ENCODE measurements around the gene SLC6A19. TPM values are rescaled to one million over a fixed set of nuclear protein-coding genes. Genes with fewer than 3 reads are reported as not detected.

Gene SLC6A19
- total RNA-seq, 1 experiment from 2014 or later = 0.04 TPM

DNA sequence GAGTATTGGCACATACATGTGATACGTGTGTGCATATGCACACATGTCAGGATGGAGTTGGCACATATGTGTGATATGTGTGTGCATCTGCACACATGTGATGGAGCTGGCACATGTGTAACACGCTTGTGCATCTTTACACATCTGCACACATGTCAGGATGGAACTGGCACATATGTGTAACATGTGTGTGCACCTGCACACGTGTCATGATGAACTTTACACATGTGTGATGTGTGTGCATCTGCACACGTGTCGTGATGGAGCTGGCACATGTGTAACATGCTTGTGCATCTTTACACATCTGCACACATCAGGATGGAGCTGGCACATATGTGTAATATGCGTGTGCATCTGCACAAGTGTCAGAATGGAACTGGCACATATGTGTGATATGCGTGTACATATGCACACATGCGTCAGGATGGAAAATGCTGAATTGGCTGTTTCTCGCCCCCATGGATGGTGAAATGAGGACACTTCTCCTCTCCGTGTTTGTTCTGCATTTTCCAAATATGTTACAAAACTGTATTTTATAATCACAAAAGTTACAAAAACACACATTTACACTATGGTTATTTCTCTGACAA, 16.3 kb upstream of the SLC6A19 start:
- H3K4me3 Mint-ChIP-seq = no peak overlapping the region
- TF ChIP-seq, protein P1, sequence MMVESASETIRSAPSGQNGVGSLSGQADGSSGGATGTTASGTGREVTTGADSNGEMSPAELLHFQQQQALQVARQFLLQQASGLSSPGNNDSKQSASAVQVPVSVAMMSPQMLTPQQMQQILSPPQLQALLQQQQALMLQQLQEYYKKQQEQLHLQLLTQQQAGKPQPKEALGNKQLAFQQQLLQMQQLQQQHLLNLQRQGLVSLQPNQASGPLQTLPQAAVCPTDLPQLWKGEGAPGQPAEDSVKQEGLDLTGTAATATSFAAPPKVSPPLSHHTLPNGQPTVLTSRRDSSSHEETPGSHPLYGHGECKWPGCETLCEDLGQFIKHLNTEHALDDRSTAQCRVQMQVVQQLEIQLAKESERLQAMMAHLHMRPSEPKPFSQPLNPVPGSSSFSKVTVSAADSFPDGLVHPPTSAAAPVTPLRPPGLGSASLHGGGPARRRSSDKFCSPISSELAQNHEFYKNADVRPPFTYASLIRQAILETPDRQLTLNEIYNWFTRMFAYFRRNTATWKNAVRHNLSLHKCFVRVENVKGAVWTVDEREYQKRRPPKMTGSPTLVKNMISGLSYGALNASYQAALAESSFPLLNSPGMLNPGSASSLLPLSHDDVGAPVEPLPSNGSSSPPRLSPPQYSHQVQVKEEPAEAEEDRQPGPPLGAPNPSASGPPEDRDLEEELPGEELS (CRISPR knock-in tag; IDR thresholded peaks at IDR 0.05) = no peak
- TF ChIP-seq NR2C2 (CRISPR knock-in tag; IDR thresholded peaks at IDR 0.05) (no peak), NR1H2 (CRISPR knock-in tag; IDR thresholded peaks at IDR 0.05) (no peak), ZNF232 (CRISPR knock-in tag; IDR thresholded peaks at IDR 0.05) (no peak), ZNF317 (CRISPR knock-in tag; IDR thresholded peaks at IDR 0.05; ENCODE audit: borderline replicate concordance, low read depth) (no peak), ZNF416 (CRISPR knock-in tag; IDR thresholded peaks at IDR 0.05) (no peak), ZNF423 (CRISPR knock-in tag; IDR thresholded peaks at IDR 0.05) (no peak), ZNF671 (CRISPR knock-in tag; IDR thresholded peaks at IDR 0.05) (no peak)
- no peaks in the 10 kb centered on the region for H3K27me3 Mint-ChIP-seq (ENCODE audit: low read depth)
- H3K4me1 Mint-ChIP-seq = no peaks in the 10 kb centered on the region
- ATAC-seq (no peak), DNase-seq (ENCODE audit: low spot score) (no peak)
- ChIA-PET CTCF (interaction anchor here (1.0 kb wide), 1 partner anchor 10 kb away, joined by 4 read pairs; no protein-coding TSS in a partner anchor), POLR2A (no interaction called here)
- H3K9me3 Mint-ChIP-seq = no peaks in the 10 kb centered on the region
- H3K36me3 Mint-ChIP-seq = no peaks in the 10 kb centered on the region
- H3K27ac Mint-ChIP-seq = no peak overlapping the region

DNA sequence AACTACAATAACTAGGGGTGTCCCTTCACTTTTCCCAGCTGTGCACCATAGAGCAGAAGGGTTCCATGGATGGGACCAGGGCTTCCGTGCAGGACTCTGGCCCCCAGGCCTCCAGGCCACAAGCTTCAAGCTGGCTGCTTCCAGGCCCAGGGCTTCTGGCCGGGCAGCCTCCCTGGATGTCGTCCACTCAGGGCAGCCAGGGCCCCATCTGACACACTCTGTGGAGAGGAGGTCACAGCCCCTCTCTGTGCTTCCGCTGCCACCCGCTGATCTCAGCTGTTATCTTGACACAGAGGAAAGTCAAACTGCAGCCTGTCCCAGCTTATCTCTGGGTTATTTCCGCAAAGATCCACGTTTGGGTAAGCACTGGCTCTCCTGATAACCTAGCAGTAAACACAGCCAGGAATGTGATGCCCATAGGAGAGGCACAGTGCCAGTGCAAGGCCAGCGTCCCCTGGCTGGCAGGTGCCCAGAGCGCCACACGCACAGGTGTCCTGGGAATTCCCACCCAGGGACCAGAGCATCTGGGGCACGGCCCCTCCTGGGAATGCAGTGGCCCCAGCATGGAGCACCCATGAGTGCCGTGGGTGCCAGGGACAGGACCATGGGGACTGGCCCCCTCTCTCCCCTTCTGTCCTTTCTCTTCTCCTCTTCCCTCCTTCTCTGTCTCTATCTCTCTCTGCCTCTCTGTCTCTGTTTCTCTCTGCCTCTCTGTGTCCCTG, 15.6 kb upstream of the SLC6A19 start:
- Mint-ChIP-seq H3K4me3 (no peak overlapping the region), H3K4me1 (0 out of 2 replicates have a peak, but pooled peaks cover 3% of the 10 kb centered on the region), H3K27ac (0 out of 2 replicates have a peak overlapping the region, but pooled peaks have one; percentile 32), H3K27me3 (ENCODE audit: low read depth) (no peaks in the 10 kb centered on the region), H3K36me3 (no peaks in the 10 kb centered on the region), H3K9me3 (no peaks in the 10 kb centered on the region)
- ATAC-seq (no peak), DNase-seq (ENCODE audit: low spot score) (no peak)
- CTCF ChIA-PET = interaction anchor here (1.0 to 1.5 kb wide), 2 partner anchors 11 to 19 kb away, joined by 4 read pairs; no protein-coding TSS in a partner anchor
- TF ChIP-seq ELF4 (CRISPR knock-in tag; IDR thresholded peaks at IDR 0.05; ENCODE audit: low read depth) (no peak), ETV6 (CRISPR knock-in tag; IDR thresholded peaks at IDR 0.05) (no peak), ZNF671 (CRISPR knock-in tag; IDR thresholded peaks at IDR 0.05) (no peak), ZNF317 (CRISPR knock-in tag; IDR thresholded peaks at IDR 0.05; ENCODE audit: borderline replicate concordance, low read depth) (no peak), GABPB1 (CRISPR knock-in tag; IDR thresholded peaks at IDR 0.05) (0 out of 2 replicates have a peak, but pooled peaks have one; percentile 30)
- POLR2A ChIA-PET = no interaction called here

DNA sequence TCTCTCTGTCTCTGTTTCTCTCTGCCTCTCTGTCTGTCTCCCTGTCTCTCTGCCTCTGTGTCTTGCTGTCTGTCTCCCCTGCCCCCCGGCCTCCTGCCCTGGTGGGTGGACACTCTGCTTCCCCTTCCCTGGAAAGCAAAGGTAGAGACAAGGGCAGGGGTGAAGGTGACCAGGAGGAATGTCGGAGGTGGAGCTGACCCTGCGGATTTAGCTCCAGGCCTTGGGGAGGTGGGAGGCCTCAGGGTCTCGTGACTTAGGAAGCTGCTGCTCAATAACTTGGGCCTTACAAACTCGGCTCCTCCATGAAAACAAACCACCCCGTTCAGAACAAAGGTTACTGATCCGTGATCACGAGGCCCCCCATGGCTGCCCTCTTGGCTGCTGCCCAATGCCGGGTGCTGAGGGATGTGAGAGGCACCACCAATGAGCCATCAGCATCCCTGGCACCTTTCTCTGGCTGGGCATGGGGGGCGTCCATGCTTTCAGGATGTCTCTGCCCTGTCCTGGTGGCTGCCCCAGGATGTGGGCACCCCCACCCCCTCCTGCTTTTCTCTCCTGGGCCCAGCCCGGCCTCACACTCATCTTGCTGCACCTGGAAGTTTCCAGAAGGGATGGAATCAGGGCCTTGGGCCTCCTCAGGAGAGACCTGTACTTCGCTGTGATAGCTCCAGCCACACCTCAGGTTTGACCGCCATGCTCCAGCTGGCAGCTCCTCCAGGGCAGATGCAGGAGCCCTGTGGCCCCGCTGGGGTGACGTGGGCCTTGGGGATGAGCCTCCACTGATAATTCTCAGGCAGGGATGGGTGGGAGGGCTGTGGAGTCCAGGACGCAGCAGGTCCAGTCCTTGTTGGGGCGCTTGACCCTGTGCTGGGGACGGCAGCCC, 14.8 kb upstream of the SLC6A19 start:
- ChIA-PET POLR2A (no interaction called here), CTCF (interaction anchor here (0.6 to 1.5 kb wide), 5 partner anchors 12 to 468 kb away, joined by 4 to 5 read pairs (median 4); no protein-coding TSS in a partner anchor)
- no peak for DNase-seq (ENCODE audit: low spot score)
- Mint-ChIP-seq H3K36me3 (no peaks in the 10 kb centered on the region), H3K27me3 (ENCODE audit: low read depth) (no peaks in the 10 kb centered on the region), H3K4me1 (0 out of 2 replicates have a peak, but pooled peaks cover 4% of the 10 kb centered on the region), H3K9me3 (no peaks in the 10 kb centered on the region), H3K27ac (no peak overlapping the region), H3K4me3 (no peak overlapping the region)
- no peak for ATAC-seq
- TF ChIP-seq FOXK1 (CRISPR knock-in tag; IDR thresholded peaks at IDR 0.05) (no peak), ZNF232 (CRISPR knock-in tag; IDR thresholded peaks at IDR 0.05) (no peak), FOXP1 (CRISPR knock-in tag; IDR thresholded peaks at IDR 0.05; ENCODE audit: borderline replicate concordance) (no peak), NFE2L1 (CRISPR knock-in tag; IDR thresholded peaks at IDR 0.05) (no peak), ZNF671 (CRISPR knock-in tag; IDR thresholded peaks at IDR 0.05) (no peak), SMAD3 (CRISPR knock-in tag; IDR thresholded peaks at IDR 0.05; ENCODE audit: borderline replicate concordance) (no peak), CREM (CRISPR knock-in tag; IDR thresholded peaks at IDR 0.05) (no peak)
- TF ChIP-seq, protein P2, sequence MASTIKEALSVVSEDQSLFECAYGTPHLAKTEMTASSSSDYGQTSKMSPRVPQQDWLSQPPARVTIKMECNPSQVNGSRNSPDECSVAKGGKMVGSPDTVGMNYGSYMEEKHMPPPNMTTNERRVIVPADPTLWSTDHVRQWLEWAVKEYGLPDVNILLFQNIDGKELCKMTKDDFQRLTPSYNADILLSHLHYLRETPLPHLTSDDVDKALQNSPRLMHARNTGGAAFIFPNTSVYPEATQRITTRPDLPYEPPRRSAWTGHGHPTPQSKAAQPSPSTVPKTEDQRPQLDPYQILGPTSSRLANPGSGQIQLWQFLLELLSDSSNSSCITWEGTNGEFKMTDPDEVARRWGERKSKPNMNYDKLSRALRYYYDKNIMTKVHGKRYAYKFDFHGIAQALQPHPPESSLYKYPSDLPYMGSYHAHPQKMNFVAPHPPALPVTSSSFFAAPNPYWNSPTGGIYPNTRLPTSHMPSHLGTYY (CRISPR knock-in tag; IDR thresholded peaks at IDR 0.05) = no peak
- TF ChIP-seq, protein P3, sequence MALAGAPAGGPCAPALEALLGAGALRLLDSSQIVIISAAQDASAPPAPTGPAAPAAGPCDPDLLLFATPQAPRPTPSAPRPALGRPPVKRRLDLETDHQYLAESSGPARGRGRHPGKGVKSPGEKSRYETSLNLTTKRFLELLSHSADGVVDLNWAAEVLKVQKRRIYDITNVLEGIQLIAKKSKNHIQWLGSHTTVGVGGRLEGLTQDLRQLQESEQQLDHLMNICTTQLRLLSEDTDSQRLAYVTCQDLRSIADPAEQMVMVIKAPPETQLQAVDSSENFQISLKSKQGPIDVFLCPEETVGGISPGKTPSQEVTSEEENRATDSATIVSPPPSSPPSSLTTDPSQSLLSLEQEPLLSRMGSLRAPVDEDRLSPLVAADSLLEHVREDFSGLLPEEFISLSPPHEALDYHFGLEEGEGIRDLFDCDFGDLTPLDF (CRISPR knock-in tag; IDR thresholded peaks at IDR 0.05) = no peak
- TF ChIP-seq, protein P4, sequence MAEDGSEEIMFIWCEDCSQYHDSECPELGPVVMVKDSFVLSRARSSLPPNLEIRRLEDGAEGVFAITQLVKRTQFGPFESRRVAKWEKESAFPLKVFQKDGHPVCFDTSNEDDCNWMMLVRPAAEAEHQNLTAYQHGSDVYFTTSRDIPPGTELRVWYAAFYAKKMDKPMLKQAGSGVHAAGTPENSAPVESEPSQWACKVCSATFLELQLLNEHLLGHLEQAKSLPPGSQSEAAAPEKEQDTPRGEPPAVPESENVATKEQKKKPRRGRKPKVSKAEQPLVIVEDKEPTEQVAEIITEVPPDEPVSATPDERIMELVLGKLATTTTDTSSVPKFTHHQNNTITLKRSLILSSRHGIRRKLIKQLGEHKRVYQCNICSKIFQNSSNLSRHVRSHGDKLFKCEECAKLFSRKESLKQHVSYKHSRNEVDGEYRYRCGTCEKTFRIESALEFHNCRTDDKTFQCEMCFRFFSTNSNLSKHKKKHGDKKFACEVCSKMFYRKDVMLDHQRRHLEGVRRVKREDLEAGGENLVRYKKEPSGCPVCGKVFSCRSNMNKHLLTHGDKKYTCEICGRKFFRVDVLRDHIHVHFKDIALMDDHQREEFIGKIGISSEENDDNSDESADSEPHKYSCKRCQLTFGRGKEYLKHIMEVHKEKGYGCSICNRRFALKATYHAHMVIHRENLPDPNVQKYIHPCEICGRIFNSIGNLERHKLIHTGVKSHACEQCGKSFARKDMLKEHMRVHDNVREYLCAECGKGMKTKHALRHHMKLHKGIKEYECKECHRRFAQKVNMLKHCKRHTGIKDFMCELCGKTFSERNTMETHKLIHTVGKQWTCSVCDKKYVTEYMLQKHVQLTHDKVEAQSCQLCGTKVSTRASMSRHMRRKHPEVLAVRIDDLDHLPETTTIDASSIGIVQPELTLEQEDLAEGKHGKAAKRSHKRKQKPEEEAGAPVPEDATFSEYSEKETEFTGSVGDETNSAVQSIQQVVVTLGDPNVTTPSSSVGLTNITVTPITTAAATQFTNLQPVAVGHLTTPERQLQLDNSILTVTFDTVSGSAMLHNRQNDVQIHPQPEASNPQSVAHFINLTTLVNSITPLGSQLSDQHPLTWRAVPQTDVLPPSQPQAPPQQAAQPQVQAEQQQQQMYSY (CRISPR knock-in tag; IDR thresholded peaks at IDR 0.05) = no peak
- TF ChIP-seq, protein P5, sequence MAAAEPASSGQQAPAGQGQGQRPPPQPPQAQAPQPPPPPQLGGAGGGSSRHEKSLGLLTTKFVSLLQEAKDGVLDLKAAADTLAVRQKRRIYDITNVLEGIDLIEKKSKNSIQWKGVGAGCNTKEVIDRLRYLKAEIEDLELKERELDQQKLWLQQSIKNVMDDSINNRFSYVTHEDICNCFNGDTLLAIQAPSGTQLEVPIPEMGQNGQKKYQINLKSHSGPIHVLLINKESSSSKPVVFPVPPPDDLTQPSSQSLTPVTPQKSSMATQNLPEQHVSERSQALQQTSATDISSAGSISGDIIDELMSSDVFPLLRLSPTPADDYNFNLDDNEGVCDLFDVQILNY (CRISPR knock-in tag; IDR thresholded peaks at IDR 0.05) = no peak
